Endodermal cell (in vitro differentiated cells): ENCODE data around the gene AHSP. TPM values are rescaled to one million over a fixed set of nuclear protein-coding genes. Genes with fewer than 3 reads are reported as not detected.

Experiments
- total RNA-seq, 2 donors: library from RNA; stranded (reverse); fragmentation: NEBNext Ultra II Directional in 1 of 2; extraction: Animal tissue kit (Norgen Biotek cat#: 25700) in 1 of 2; gene quantifications; 2 replicates in 1 of 2; 3 replicates in 1 of 2; pipeline ENCODE4 v1.2.1, GENCODE V29; 2021

Gene AHSP
- total RNA-seq, 2 donors from 2014 or later: not detected

Other genes starting within 250 kb of the AHSP start
- gene ITGAX, start 172.7 kb upstream of the AHSP start, total RNA-seq: under 1 TPM in 1 of 2 donors, not detected in 1; 0.22 TPM
- not detected for gene ITGAD, start 134.6 kb upstream of the AHSP start, total RNA-seq
- gene COX6A2, start 99.5 kb upstream of the AHSP start, total RNA-seq: not detected
- gene ZNF843, start 85.1 kb upstream of the AHSP start, total RNA-seq: 1 to 10 TPM in 1 of 2 donors, under 1 TPM in 1; 0.31 to 1.5 TPM
- gene ARMC5, start 68.4 kb upstream of the AHSP start, total RNA-seq: 10 to 100 TPM in 1 of 2 donors, 1 to 10 TPM in 1; 9.4 to 12.1 TPM
- 1 to 10 TPM; 7.5 to 10.0 TPM for gene TGFB1I1, start 55.7 kb upstream of the AHSP start, total RNA-seq
- gene SLC5A2, start 44.8 kb upstream of the AHSP start, total RNA-seq: under 1 TPM; 0.22 to 0.24 TPM
- gene RUSF1, start 19.5 kb upstream of the AHSP start, total RNA-seq: 10 to 100 TPM; 45.4 to 50.8 TPM